ENCODE results near the gene LOX.

LOX gene, protein sequence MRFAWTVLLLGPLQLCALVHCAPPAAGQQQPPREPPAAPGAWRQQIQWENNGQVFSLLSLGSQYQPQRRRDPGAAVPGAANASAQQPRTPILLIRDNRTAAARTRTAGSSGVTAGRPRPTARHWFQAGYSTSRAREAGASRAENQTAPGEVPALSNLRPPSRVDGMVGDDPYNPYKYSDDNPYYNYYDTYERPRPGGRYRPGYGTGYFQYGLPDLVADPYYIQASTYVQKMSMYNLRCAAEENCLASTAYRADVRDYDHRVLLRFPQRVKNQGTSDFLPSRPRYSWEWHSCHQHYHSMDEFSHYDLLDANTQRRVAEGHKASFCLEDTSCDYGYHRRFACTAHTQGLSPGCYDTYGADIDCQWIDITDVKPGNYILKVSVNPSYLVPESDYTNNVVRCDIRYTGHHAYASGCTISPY

GRCh38 chr5:122078116-122079110 is at the start of gene LOX:
Gene LOX, minus strand, starts transcription at chr5:122078259. Its CDS starts 274 bp downstream, at chr5:122077985.
- peak; percentile 81 for DNase-seq

DNA sequence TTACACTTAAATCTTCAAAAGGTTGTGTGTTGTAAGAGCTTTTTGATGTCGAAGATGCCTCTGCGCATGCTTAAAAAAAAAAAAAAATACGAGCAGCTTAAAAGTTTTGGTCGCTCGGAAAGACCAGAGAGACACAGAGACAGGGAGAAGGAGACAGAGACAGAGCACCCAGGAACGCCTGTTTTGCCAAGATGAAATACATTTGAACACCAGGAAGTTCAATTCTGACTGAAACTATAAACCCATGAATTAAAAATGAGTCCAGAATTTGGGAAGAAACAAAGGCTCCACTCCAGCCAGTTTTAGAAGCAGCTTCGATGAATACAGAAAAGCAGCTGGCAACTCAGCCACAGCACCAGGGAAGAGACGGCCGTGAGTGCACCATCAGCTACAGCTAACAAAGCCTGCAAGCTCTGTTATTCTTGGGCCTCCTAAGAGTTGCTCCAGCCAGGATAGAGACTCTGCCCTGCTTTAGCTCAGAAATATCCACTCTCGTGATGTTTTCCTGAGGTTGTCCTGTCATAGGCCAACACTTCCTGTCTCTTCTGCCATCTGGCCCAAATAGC is 48.8 kb upstream of the LOX start:
- DNase-seq = no peak

DNA sequence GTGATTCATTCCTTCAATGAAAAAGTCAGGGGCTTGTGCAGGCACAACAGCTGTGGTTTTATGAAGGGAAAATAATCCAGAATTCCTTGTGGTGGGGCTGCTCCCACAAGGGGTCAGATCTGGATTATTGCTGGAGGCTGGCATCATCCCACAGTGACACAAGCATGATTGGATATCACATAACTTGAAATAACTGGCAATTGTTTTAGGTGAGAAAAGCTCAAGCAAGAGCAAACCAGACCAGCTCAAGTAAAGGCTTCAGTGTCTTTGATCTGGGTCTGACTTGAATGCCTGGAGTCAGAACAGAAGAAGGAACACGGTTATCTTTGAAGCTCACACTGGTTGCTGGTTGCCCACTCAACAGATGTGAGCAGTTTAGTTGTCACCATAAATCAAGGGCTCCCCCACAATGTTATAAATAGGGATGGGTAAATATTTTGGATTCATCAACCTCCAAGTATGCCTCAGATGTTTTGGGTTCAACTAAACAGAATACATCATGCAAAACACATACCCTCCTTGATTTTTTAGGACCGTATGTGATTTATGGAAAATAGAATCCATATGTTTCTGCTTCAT is 48.2 kb upstream of the LOX start:
- no peak for DNase-seq

GRCh38 chr5:122124766-122125165 is 46.7 kb upstream of the LOX start:
- no peak for DNase-seq

GRCh38 chr5:122121479-122122465 is 43.7 kb upstream of the LOX start:
- no peak for DNase-seq

GRCh38 chr5:122120957-122121356 is 42.9 kb upstream of the LOX start:
- no peak for DNase-seq

DNA sequence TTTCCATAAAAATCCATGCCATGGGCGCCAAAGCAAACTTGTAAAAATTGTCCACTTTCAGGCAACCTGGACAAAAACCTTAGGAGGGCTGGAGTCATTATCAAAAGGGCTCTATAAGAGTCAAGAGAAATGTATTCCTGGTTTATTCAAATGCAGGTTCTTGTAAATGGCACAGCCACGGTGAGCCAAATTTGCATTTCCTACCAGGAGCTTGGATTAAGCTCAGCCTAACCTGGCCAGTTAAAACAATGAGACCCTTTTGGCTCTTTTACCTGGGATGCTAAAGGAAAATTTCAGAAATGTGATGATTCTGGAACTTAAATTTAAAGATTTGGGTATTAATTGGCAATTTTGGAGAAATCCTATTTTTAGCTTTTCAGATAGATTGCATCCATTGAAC is 42.4 kb upstream of the LOX start:
- DNase-seq = no peak

DNA sequence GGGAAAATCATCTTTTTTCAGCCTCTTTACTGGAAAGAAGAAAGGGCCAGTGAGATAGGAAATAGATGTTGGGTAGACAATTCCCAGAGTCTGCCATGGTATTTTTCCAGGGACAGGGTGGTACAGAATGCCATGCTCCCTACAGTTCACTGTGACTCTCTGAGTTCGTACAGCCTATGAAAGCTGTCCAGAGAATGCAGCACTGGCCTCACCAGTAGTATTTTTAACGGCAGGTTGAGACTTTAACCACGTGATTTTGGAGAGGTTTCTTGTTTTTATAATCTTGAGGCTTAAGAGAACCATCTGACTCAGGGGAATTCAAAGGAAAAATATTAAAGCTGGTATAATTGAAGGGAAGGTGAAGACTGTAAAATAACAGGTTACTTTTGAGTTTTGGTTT is 41.1 kb upstream of the LOX start:
- no peak for DNase-seq

GRCh38 chr5:122118356-122118948 is 40.4 kb upstream of the LOX start:
- no peak for DNase-seq

GRCh38 chr5:122114501-122114900 is 36.4 kb upstream of the LOX start:
- no peak for DNase-seq

DNA sequence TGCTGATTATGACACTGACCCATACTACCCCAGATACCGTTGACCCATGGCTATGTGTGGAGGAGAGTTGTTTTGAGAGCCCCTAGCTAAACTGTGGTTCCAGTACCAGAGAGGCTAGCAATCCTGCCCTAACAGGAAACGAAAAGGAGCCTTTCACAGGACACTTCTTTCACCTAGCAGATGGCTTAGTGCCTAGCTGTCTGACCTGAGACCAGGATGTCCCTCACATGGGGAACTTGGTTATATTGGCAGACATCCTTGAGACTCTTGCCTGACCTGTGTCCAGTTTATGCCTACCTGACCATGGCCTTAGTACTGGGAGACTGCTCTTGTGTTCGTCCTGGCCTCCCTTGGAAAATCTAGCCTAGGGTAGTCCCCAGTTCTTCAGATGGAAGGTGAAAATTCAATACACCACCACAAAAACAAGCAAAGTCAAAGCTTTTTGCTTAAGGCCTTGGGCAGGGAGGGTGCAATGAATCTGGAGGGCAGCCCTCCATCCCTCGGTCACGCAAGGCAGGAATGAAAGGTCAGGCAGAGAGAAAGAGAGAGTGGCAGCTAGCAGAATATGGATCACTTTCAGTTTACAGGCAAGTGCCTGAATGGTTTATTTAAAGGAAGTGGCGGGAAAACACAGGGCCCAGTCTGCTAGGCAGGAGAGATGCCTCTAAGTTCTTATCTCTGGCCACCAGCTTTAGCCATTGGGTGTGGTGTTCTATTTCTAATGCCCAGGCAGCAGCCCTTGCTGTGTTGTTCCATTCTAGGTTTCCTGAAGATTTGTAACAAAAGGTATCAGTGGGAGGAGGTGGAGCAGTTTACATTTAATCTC is 34.9 kb upstream of the LOX start:
- no peak for DNase-seq

DNA sequence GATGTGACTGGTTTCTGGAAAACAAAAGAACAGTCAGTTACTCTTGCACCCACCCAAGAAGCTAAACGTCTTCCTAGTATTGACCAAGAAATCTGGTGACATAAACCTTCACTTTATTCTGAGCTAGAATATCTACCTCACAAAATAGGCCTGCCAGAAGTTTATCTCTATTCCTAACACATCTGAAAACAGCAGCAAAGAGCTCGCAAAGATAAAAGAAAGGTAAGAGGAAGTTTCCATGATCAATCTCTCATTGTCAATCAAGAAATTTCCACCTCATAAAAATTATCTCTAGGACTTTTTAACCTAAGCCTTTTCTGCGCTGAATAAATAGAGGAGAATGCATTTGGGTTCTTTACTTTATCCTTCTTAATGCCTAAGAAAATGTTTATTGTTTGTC is 34.0 kb upstream of the LOX start:
- no peak for DNase-seq

DNA sequence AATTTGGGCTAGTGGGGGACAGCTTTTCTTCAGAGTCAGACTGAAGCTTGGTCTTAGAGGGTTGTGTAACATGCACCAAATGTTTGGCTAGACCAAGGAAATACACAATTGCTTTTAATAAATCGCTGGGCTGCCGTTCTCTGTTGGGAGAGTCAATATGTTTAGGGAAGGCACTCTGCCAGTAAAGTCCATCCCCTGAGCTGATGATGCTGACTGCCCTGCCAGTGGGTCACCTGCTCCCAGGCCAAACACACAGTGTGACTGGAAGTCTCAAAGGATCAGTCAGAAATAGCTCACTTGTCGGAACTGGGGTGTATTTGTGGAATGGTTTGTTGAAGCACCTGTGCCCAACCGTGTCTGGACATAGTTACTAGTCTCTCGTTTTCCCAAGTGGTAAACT is 33.4 kb upstream of the LOX start:
- DNase-seq = no peak

DNA sequence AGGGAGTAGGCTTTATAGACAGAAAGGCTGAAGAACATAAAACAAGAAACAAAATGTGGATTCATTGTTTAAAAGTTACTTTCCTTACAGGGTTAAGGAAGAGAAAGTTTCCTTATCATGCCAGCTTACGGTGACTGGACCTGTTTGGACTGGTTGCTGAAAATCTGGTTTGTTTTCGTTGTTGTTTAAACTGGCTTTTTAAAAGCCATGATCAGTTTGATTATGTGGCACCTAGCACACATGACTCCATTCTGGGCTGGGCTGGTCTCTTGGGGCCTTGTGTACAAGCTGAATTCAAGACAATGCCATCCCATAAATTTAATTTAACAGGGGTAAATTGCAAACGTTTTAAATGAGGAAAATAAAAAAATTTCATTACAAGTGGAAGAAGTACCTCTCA is 32.9 kb upstream of the LOX start:
- DNase-seq = no peak

GRCh38 chr5:122107016-122107415 is 29.0 kb upstream of the LOX start:
- no peak for DNase-seq

GRCh38 chr5:122105909-122106308 is 27.9 kb upstream of the LOX start:
- no peak for DNase-seq

DNA sequence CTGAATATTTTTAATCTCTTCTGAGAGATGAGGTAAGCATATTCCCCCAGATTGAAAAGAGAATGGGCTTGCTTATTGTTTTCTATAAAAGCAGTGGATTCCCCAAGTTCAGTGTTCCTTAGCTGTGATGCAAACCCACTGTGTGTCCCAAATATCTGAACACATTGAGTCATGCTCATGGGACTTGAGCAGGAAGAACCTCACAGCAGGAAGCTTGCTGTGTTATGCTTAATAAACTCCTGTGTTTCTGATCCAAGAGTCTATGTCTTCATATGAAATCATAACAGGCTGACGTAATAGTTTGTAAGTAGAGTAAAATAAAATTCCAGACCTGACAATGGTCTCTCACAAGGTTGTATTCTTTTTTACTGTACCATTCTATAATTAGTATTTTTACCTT is 24.8 kb upstream of the LOX start:
- no peak for DNase-seq

DNA sequence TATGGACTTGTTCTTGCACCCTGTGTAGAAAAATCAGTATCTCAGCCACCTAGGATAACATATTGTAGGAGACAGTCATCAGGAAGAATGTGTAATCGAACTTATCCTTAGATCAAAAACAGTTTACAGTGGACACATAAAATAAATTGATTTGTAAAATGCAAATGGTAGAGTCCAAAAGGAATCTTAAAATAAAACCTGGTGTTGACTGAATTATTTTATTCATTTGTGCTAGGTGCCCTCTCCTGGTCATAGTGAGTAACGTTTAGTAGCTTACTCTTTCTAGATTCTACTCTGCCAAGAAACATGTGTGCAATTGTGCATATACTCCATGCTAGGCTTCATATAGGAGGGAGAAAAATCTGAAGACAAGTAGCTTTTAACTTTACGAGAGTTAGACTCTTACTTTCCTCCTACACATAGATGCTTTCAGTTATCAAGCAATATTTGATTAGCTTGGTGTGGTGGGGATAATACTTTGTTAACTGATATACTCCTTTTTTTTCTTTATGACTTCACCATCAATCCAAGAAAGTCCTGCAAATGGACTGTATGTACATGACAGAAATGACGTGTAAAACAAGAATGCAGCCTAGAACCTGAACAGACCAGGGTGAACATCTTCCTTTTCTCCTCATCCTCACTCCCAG is 23.7 kb upstream of the LOX start:
- peak; percentile 54 for DNase-seq

- DNase-seq = peak; percentile 55
Measured at GRCh38 chr5:122099060-122099790, 21.2 kb upstream of the LOX start.

Data from amniotic stem cell (primary cell).